BJ (cell line): ENCODE results near the gene PIK3R4. TPM values are rescaled to one million over a fixed set of nuclear protein-coding genes. Genes with fewer than 3 reads are reported as not detected.
A peak's percentile ranks its signal among the peaks of the same experiment; 100 is the strongest.

Experiments used
- CTCF ChIA-PET: fragments of 350-600 bp; formaldehyde crosslinking; extraction: SDS; loops from one replicate; lab custom pipeline; 2021; ENCODE audit warnings: antibody characterized with exemption, inconsistent platforms; lab: Yijun Ruan, JAX
- POLR2A ChIA-PET: fragments of 300-600 bp; sonication (Branson Sonifier 250); formaldehyde crosslinking; extraction: SDS; loops from one replicate; lab custom pipeline; 2021; ENCODE audit warnings: antibody characterized with exemption; lab: Charles Lee
- DNase-seq: peaks from one replicate; pipeline ENCODE4 v3.0.0-alpha.2; 2011; ENCODE audit warnings: low read depth
- H3K27me3 ChIP-seq: 2 replicates; pipeline ENCODE4 v1.6.0; 2011; ENCODE audit warnings: low read length; ENCODE audit not compliant: control insufficient read depth, insufficient read depth
- H3K36me3 ChIP-seq: 2 replicates; pipeline ENCODE4 v1.5.1; 2011; ENCODE audit warnings: low read length; ENCODE audit not compliant: control insufficient read depth, insufficient read depth
- H3K4me3 ChIP-seq: 2 replicates; pipeline ENCODE4 v1.5.1; 2011; ENCODE audit warnings: low read depth, mild to moderate bottlenecking, control low read depth, low read length
- CTCF ChIP-seq: IDR thresholded peaks from 2 replicates; pipeline ENCODE4 v1.5.1; 2011; ENCODE audit warnings: low read depth, mild to moderate bottlenecking, control low read depth, inconsistent platforms, low read length, moderate library complexity; ENCODE audit not compliant: insufficient read depth
- polyA plus RNA-seq: library from polyadenylated mRNA; depleted of rRNA; stranded (reverse); fragments of >200 nt; gene quantifications from 2 replicates; pipeline ENCODE4 v1.2.3, GENCODE V29; 2011

The PIK3R4 gene
- polyA plus RNA-seq, 1 experiment: 29.5 TPM

GRCh38 chr3:130758624-130759369 lies 12.2 kb upstream of the PIK3R4 start:
- Histone ChIP-seq H3K4me3 (no peak overlapping the region), H3K27me3 (no peaks in the 10 kb centered on the region), H3K36me3 (no peaks in the 10 kb centered on the region)
- CTCF ChIA-PET: interaction anchor here (1.4 kb wide), 1 partner anchor 10 kb away, joined by 11 read pairs; no protein-coding TSS in a partner anchor
- DNase-seq: no peak
- POLR2A ChIA-PET: no interaction called here
- no peak for TF ChIP-seq CTCF

GRCh38 chr3:130757611-130758150 lies 11.1 kb upstream of the PIK3R4 start:
- ChIA-PET CTCF (interaction anchor here (1.4 kb wide), 1 partner anchor 9 kb away, joined by 11 read pairs; no protein-coding TSS in a partner anchor), POLR2A (no interaction called here)
- H3K27me3 ChIP-seq: no peaks in the 10 kb centered on the region
- DNase-seq: no peak
- no peak overlapping the region for H3K4me3 ChIP-seq
- H3K36me3 ChIP-seq: no peaks in the 10 kb centered on the region
- TF ChIP-seq CTCF: no peak

- Histone ChIP-seq H3K36me3 (no peaks in the 10 kb centered on the region), H3K4me3 (no peak overlapping the region), H3K27me3 (no peaks in the 10 kb centered on the region)
- ChIA-PET CTCF (interaction anchor here (1.0 kb wide), 1 partner anchor 138 kb away, joined by 3 read pairs; the partner anchor contains the start of gene ATP2C1), POLR2A (no interaction called here)
- no peak for TF ChIP-seq CTCF
- DNase-seq: no peak
These were observed 9.0 kb upstream of the PIK3R4 start for GRCh38 chr3:130755666-130756065.

GRCh38 chr3:130748981-130749380 lies 2.4 kb upstream of the PIK3R4 start:
- ChIA-PET POLR2A (no interaction called here), CTCF (interaction anchor here (1.0 to 3.5 kb wide), 4 partner anchors 10 to 144 kb away, joined by 3 to 11 read pairs (median 6); partner anchors contain the start of gene ATP2C1)
- Histone ChIP-seq H3K36me3 (no peaks in the 10 kb centered on the region), H3K4me3 (no peak overlapping the region), H3K27me3 (no peaks in the 10 kb centered on the region)
- no peak for TF ChIP-seq CTCF
- peak; percentile 31 for DNase-seq

- TF ChIP-seq CTCF: no peak
- ChIA-PET CTCF (interaction anchor here (1.0 to 3.5 kb wide), 4 partner anchors 10 to 145 kb away, joined by 3 to 11 read pairs (median 6); partner anchors contain the start of gene ATP2C1), POLR2A (no interaction called here)
- no peaks in the 10 kb centered on the region for H3K36me3 ChIP-seq
- H3K4me3 ChIP-seq: no peak overlapping the region; the same call in 1 of the 2 replicates
- no peaks in the 10 kb centered on the region for H3K27me3 ChIP-seq
- no peak for DNase-seq
These were observed 1.8 kb upstream of the PIK3R4 start for GRCh38 chr3:130748467-130748861.
